OCI-LY3 (cell line): ENCODE data around the gene CACNA2D2.
A peak's percentile ranks its signal among the peaks of the same experiment; 100 is the strongest.

Experiments
- H2AFZ ChIP-seq: fragments of 200-600, 300-600 bp; shearing (Covaris generic); 2 replicates; pipeline ENCODE4 v1.6.0; 2014; ENCODE audit warnings: antibody characterized with exemption, low read depth, low read length
- H3K27ac ChIP-seq: fragments of 200-600, 300-600 bp; sonication (generic); 2 replicates; pipeline ENCODE4 v1.5.1; 2014; ENCODE audit warnings: mild to moderate bottlenecking, low read length, moderate library complexity, mixed read lengths
- H3K27me3 ChIP-seq: fragments of 200-600, 300-600 bp; sonication (generic); 2 replicates; pipeline ENCODE4 v1.6.1; 2014; ENCODE audit warnings: low read depth, low read length, mixed read lengths
- H3K36me3 ChIP-seq: fragments of 200-600, 300-600 bp; sonication (generic); replicated peaks from 2 replicates; pipeline ENCODE3; 2014; ENCODE audit warnings: low read depth, low read length, mixed read lengths
- H3K4me1 ChIP-seq: fragments of 300-600, 200-600 bp; sonication (generic); 2 replicates; pipeline ENCODE4 v1.6.1; 2014; ENCODE audit warnings: low read length, mixed read lengths
- H3K4me2 ChIP-seq: fragments of 200-600, 300-600 bp; sonication (generic); 2 replicates; pipeline ENCODE4 v1.6.1; 2014; ENCODE audit warnings: low read length, mixed read lengths
- H3K4me3 ChIP-seq: fragments of 300-600, 200-600 bp; sonication (generic); 2 replicates; pipeline ENCODE4 v1.5.1; 2014; ENCODE audit warnings: antibody characterized with exemption, mild to moderate bottlenecking, low read length, moderate library complexity
- H3K79me2 ChIP-seq: fragments of 300-600, 200-600 bp; shearing (Covaris generic); 2 replicates; pipeline ENCODE4 v1.6.1; 2014; ENCODE audit warnings: mild to moderate bottlenecking, low read length, mixed read lengths
- H3K9ac ChIP-seq: fragments of 300-600, 200-600 bp; shearing (Covaris generic); 2 replicates; pipeline ENCODE4 v1.6.0; 2014; ENCODE audit warnings: mild to moderate bottlenecking, low read length, moderate library complexity
- H3K9me3 ChIP-seq: fragments of 200-600, 300-600 bp; shearing (Covaris generic); 2 replicates; pipeline ENCODE4 v1.6.1; 2014; ENCODE audit warnings: low read length, mixed read lengths; ENCODE audit not compliant: insufficient read depth
- H4K20me1 ChIP-seq: fragments of 200-600, 300-600 bp; sonication (generic); 2 replicates; pipeline ENCODE4 v1.6.1; 2016; ENCODE audit warnings: low read length, mixed read lengths; ENCODE audit not compliant: insufficient read depth
- EZH2phosphoT487 ChIP-seq: fragments of 200-600 bp; shearing (Covaris generic); IDR thresholded peaks from 2 replicates; pipeline ENCODE4 v1.6.1; 2018; ENCODE audit warnings: antibody characterized with exemption, mixed run types, low read depth
- TF ChIP-seq, protein P1 (sequence below): fragments of 200-600, 300-600 bp; sonication (generic); IDR thresholded peaks from 2 replicates; pipeline ENCODE4 v1.5.1; 2014; ENCODE audit warnings: antibody characterized with exemption, low read length, low read depth

The CACNA2D2 gene

GRCh38 chr3:50396502-50396901 is 106.9 kb downstream of the CACNA2D2 start:
- H3K27me3 ChIP-seq, result peaks cover 18% of the 10 kb centered on the region
- no peak overlapping the region for H3K9ac ChIP-seq
- H2AFZ ChIP-seq, result no peak overlapping the region
- H3K27ac ChIP-seq, result no peak overlapping the region
- no peaks in the 10 kb centered on the region for H3K36me3 ChIP-seq
- no peaks in the 10 kb centered on the region for H3K9me3 ChIP-seq
- no peaks in the 10 kb centered on the region for H3K79me2 ChIP-seq
- H3K4me1 ChIP-seq, result peaks cover 10% of the 10 kb centered on the region
- no peak overlapping the region for H3K4me2 ChIP-seq
- TF ChIP-seq, protein P1, sequence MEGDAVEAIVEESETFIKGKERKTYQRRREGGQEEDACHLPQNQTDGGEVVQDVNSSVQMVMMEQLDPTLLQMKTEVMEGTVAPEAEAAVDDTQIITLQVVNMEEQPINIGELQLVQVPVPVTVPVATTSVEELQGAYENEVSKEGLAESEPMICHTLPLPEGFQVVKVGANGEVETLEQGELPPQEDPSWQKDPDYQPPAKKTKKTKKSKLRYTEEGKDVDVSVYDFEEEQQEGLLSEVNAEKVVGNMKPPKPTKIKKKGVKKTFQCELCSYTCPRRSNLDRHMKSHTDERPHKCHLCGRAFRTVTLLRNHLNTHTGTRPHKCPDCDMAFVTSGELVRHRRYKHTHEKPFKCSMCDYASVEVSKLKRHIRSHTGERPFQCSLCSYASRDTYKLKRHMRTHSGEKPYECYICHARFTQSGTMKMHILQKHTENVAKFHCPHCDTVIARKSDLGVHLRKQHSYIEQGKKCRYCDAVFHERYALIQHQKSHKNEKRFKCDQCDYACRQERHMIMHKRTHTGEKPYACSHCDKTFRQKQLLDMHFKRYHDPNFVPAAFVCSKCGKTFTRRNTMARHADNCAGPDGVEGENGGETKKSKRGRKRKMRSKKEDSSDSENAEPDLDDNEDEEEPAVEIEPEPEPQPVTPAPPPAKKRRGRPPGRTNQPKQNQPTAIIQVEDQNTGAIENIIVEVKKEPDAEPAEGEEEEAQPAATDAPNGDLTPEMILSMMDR, result no peak
- no peak for TF ChIP-seq EZH2phosphoT487
- no peaks in the 10 kb centered on the region for H4K20me1 ChIP-seq
- H3K4me3 ChIP-seq, result no peak overlapping the region

DNA sequence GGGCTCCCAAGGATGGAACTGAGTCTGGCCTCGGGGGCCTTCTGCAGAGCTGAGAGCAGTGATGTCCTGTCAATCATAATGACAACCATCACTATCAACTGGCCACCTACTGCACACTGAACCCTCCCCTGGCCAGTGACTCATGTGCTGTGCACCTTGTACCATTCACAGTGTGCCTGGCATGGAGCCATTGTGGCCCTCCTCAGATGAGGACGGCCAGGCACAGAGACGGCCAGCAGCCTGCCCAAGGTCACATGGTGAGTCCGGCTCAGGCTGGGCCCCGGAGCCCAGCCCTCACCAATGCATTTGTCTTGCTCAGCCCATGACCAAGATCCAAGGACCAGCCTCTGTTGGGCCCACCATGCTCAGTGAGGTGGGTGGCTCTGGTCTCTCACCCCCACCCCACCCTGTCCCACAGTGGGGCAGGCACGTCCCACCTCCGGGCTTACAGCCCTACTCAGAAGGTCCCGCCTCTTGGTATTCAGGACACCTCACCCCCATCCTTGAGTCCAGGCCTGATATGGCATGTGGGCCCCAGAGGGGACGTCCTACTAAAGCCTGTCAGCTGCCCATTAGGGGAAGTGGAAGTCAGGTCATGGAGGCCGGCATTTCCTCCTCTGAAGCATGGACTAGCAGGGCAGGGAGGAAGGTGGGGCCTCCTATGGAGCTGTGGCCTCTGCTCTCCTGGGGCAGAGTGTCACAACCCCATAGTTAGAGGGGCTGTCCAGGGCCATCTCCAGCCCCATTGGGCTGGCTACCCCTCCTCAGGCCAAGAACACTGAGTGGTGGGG is 108.2 kb downstream of the CACNA2D2 start:
- Histone ChIP-seq H2AFZ (no peak overlapping the region), H3K4me1 (peaks cover 10% of the 10 kb centered on the region), H3K27me3 (peaks cover 11% of the 10 kb centered on the region; the same call in 1 of the 2 replicates), H3K79me2 (no peaks in the 10 kb centered on the region), H4K20me1 (no peaks in the 10 kb centered on the region), H3K9me3 (no peaks in the 10 kb centered on the region), H3K4me3 (no peak overlapping the region), H3K36me3 (no peaks in the 10 kb centered on the region), H3K4me2 (peak overlapping the region; percentile 25), H3K9ac (no peak overlapping the region), H3K27ac (no peak overlapping the region)
- TF ChIP-seq EZH2phosphoT487, result no peak
- TF ChIP-seq, protein P1, result no peak

- no peak overlapping the region for H2AFZ ChIP-seq
Measured at GRCh38 chr3:50393061-50393460, 110.4 kb downstream of the CACNA2D2 start.

DNA sequence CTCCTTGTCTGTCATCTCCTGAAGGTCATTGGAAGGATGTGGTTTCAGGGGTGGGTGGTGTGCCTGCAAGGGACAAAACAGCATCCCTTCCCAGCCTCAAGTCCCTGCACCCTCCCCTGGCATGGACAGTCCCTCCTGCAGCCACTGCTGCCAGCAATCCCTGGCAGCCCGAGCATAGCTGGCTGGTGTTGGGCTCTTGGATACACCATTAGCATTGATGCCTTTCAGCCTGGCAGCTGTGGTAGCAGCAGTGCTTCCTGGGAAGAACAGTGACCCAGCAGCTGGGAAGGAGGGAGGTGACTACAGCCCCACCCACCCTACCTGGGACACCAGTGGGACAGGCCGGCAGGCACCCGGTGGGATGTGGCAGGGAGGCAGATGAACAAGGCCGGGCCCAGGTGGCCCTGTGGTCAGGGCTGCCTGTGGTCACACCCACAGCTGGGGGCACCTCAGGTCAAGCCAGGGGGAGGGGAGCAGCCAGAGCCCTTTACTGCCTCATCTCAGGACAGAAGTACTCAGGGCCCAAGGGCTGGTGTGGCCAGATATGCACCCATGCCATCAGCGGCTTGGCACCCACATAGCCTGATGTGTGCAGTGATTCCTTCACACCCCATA is 111.2 kb downstream of the CACNA2D2 start:
- Histone ChIP-seq H2AFZ (no peak overlapping the region), H3K4me2 (no peak overlapping the region), H3K27ac (no peak overlapping the region), H4K20me1 (no peaks in the 10 kb centered on the region), H3K27me3 (no peaks in the 10 kb centered on the region), H3K4me3 (no peak overlapping the region), H3K79me2 (no peaks in the 10 kb centered on the region), H3K9ac (no peak overlapping the region), H3K9me3 (no peaks in the 10 kb centered on the region), H3K36me3 (no peaks in the 10 kb centered on the region), H3K4me1 (peaks cover 10% of the 10 kb centered on the region)
- TF ChIP-seq, protein P1, result no peak
- no peak for TF ChIP-seq EZH2phosphoT487

More at GRCh38 chr3:50393061-50393460, 110.4 kb downstream of the CACNA2D2 start:
- H3K27me3 ChIP-seq, result no peaks in the 10 kb centered on the region
- no peaks in the 10 kb centered on the region for H3K9me3 ChIP-seq
- TF ChIP-seq, protein P1, result no peak
- TF ChIP-seq EZH2phosphoT487, result no peak
- no peaks in the 10 kb centered on the region for H3K36me3 ChIP-seq
- peaks cover 10% of the 10 kb centered on the region for H3K4me1 ChIP-seq
- no peak overlapping the region for H3K4me2 ChIP-seq
- H3K9ac ChIP-seq, result no peak overlapping the region
- no peaks in the 10 kb centered on the region for H4K20me1 ChIP-seq
- H3K27ac ChIP-seq, result no peak overlapping the region
- H3K79me2 ChIP-seq, result no peaks in the 10 kb centered on the region
- no peak overlapping the region for H3K4me3 ChIP-seq
